GM18508 (cell line): ENCODE results near the gene HPSE2.
"Not testable (repeated sequence)": the region's sequence is repeated elsewhere in the genome, so short reads cannot be mapped to it uniquely, and the experiment has no call there.

Experiments
- ATAC-seq: cut with Tn5 transposase; IDR thresholded peaks from one replicate; pipeline ENCODE4 v1.9.1; 2021; ENCODE audit warnings: moderate number of reproducible peaks; ENCODE audit not compliant: insufficient read depth, unreplicated experiment

Gene HPSE2

DNA sequence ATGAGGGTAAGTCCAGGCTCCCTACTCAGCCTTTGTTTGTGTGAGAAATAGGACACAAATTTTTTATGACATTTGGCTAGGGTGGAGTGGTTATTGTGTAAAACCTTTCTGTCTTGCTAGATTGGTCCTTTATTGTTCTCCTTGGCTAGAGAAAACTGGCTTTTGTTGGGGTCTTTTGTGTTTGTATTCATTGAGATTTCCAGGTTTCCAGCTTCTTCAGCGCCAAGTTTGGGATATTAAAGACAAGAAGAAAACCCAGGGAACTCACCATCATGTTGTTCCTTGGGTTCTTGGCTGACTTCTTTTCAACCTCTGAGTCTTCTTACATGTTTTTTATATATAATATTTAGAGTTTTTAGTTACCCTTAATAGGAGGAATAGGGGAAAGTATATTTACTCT is 310.0 kb downstream of the HPSE2 start:
- no peak for ATAC-seq

DNA sequence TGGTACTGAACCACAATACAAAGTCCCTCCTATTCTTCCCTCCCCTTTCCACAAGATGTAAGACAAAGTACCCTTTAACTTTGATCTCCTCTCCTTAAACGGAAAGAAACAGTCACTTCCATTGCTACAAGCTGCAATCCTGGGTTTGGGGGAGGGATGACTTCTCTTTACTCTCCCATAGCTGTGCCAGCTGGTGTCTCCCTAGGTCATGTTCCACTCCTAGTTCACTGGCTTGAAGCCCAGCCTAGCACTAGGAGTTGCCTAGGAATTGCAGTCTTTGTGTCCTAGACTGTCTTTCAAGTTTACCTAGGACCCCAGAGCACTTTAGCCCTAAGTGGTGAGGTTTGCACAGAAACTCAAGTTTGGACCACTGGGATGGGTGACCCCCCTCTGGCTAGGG is 311.1 kb downstream of the HPSE2 start:
- ATAC-seq: no peak

DNA sequence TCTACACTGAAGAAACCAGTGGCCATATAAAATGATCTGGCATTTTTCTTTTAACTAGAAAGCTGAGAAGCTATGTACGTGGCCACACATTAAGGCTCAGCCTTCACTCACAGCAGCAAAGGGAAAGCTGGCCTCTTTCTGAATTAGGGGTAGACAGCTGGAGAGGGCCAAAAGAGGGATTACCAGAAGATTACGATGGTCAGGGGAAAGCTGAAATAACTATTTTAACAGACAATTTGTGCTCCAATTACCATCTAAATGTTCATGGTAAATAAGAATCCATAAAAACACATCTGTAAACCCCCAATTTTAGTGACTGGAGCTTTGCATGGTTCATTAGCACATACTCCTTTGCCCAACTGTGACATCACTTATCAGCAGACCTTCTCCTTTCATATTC is 314.3 kb downstream of the HPSE2 start:
- no peak for ATAC-seq

DNA sequence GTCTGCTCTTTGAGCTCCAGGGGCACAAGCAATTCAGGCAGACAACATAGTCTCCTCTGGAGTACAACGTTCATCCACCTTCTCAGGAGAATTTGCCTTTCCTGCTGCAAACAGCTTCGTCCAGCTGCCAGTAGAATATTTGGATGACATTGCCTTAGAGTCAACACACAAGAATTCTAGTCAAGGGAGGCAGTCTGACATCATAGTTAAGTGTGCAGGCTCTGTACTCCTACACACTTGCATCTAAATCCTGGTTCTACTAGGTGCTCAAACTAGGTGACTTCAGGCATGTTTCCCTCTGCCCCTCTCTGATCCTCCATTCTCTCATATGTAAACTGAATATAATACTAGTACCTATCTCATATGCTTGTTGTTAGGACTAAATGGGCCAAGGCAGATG is 314.8 kb downstream of the HPSE2 start:
- no peak for ATAC-seq

DNA sequence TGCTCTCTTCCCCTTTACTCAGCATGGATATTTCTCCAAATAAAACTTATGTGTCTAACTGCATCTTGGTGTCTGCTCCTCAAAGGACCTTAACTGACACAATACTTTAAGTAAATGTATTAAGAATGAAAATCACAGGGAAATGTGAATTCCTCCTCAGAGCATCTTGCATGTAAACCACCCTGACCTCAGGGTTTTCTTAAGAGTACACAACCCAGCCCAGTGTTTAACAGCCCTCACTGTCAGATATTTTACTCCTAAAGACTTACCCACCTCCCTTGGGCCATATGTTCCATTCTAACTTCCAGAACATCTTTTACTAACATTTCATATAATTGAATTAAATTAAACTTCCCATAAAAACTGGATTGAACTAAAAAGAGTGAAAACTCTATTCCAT is 315.3 kb downstream of the HPSE2 start:
- ATAC-seq: no peak

DNA sequence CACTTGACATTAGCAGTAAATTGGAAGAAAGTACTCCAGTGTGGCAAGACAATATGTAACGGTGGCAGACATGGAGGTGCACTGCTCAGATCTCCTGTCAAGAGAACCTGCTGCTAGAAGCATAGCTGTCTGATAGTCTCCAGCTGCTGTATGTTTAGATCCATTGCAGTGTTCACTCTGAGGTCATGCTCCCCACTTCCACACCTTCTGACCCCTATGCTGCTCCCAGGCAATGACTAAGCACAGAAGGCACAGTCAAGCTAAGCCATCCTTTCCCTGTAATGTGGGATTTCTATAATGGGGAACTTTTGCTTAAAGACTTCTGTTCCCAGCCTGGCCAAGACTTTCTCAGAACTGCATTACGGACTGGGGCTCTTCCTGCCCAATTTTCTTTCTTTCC is 315.8 kb downstream of the HPSE2 start:
- ATAC-seq: no peak

DNA sequence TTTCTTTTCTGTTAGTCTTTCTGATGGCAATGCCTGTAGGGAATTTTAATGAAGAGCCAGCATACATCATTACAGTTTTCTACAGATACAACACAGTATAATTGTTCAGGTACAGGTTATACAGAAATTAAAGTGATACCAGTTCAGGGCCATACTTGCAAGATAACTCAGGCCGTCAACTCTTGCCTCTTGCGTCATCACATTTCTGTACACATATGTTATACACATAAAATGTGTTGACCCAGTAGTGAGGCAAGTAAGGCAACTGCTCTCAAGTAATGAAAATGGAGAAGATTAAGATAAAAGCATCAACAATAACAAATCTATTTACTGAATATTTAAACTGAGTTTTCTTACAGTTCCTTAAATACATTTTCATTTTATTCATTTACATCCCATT is 317.8 kb downstream of the HPSE2 start:
- ATAC-seq: no peak

DNA sequence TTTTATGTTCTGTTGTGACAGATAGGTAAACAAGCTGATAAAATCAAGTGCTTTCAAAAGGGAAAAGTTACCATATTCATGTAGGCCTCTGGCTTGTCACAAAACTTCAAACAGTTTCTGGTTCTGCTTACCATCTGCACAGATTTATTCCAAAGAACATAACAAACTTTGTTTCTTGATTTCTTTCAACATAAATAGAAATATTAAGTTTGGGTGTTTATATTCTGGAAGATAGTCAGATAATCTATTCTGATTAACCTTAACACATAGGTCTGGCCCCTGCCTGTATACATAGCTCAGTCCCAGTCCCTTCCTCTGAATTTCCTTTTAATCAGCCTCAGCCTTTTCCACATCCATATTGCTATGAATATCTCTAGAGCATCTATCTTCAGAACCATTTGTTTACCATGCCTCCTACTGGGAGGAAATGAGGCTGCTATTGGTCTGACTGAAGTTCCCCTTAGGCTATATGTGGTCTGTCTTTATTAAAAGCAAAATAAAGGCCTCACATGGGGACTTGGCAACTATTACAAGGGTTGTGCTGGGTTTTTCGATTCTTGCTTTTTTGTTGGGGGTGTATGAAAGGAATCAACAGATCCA is 319.0 kb downstream of the HPSE2 start:
- ATAC-seq: no peak

DNA sequence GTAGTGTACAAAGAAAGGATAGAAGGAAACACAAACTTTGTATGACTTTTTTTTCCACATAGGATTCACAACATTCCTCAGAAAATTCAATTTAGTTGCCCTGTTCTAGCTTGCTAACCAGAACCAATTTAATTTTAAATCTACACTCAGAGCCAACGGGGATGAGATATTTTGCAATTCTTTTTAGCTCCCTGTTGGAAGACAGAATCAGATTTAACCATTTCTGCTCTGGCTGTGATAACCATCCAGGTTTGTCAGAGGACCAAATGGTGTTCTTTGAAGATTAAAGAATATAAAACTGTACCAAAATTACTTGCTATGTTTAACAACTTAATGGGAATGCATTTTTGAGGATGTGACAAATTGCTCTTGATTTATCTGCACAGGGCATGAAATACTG is 319.7 kb downstream of the HPSE2 start:
- ATAC-seq: no peak

DNA sequence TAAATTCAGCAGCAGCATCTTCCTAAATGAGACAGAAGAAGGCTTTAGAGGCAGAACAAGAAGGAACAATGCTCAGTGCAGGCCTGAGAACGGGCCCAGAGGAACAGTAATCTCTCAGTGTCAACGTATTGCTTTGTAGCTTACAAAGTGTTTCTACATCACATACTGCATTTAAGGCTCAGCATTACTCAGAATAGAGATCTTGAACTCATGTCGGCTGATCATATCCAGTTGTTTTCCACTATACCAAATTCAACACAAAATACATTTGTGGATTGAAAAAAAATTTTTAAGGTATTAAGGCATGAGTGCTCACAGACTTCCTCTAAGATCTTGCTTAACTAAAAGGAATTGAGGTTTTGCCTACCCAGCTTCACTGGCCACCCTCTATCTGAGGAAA is 325.1 kb downstream of the HPSE2 start:
- no peak for ATAC-seq

DNA sequence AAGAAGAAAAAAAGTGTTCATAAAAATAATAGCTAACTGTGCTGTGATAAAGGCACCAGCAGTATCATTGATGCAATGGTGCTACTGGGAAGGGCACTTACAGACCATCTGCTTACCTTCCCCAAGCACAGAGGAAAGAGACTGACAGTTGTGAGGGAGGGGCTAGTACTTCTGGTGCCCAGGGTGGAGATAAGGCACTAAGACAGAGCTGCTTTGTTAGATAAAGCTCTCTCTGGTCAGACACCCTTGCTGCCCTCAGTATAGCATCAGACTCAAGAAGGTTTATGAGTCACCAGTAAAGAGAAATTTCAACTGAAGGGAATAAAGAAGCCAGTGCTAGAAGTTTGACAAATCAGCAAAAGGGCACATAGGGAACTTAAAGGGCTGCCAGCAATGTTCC is 325.6 kb downstream of the HPSE2 start:
- no peak for ATAC-seq

DNA sequence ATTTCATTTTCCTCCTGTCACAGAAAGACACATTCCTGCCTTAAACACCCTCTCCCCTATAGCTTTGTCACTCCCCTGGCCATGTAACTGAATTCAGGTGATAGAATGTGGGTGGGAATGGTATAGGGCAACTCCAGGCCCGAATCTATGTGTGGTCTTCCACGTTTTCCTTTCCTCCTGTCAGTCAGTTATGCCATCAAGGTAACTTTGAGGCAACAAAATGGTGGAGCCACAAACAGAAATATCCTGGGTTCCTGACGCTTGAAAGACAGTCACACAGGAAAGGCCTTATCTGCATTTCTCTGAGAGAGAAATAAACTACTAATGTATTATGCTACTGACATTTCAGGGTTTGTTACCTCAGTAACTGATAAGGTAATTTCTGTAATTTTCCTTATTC is 326.8 kb downstream of the HPSE2 start:
- no peak for ATAC-seq

DNA sequence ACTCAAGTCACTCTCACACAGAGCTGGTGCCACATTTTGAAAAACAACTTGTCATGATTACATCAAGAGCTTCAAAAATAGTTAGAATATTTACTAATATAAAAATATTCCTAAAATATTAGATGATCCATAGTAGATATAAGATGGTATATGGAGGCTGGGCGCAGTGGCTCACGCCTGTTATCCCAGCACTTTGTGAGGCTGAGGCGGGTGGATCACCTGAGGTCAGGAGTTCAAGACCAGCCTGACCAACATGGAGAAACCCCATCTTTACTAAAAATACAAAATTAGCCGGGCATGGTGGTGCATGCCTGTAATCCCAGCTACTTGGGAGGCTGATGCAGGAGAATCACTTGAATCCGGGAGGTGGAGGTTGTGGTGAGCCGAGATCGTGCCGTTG is 327.4 kb downstream of the HPSE2 start:
- ATAC-seq: not testable (repeated sequence)

DNA sequence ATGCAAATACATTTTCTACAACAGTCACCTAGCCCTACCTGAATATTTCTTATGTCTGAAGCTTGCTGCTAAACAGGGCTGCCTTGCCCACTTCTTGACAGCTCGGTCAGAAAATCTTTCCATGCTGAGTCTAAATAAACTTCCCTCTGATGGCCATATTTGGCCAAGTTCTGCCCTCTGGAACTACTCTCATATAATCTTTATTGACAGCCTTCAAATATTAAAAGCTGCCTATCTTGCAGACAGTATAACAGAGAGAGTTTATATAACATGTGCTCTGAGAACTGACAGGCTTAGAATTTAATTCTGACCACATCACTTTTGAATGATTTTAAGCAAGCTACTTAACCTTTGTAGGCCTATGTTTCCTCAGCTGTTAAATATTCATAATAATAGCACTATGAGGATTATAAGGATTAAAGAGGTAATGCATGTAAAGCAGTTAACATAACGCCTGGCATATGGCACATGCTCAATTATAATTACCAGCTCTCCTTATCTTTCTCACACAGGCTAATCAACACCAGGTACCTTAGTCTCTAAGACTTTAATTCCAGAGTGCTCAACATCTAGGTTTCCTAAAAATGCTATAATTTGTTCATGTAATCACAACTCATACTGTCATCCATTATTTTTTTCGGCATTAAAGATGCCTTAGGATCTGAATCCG is 334.1 kb downstream of the HPSE2 start:
- no peak for ATAC-seq

DNA sequence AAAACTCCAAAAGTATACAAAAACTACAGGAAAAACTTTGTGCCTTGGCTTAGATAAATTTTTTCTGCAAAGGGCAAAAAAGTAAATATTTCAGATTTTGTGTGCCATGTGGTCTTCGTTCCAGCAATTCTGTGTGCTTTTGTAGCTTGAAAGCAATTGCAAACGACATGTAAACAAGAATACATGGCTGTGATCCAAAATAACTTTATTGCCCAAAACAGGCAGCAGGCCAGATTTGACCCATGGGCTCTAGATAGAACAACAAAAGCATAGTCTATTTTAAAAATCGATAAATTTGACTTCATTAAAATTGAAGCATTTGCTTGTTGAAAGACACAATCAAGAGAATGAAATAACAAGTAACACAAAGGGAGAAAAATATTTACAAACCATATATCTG is 336.6 kb downstream of the HPSE2 start:
- ATAC-seq: no peak

DNA sequence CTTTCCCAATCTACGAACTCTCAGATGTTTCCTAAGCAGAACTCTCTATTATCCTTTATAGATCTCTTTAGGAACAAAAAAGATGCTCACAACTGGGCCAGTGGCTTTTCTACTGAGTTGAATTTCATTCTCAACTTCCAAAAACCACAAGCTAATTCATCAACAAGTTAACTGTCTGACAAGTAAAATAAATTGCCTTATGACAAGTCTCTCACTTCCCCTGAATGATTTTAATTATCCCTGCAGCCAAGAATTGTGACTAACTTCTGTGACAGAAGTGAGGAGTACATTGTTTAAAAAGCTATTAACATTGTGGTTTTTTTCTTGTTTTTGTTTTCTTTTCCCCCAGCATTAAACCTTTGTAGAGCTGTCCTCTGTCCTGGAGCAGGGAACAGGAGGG is 343.1 kb downstream of the HPSE2 start:
- no peak for ATAC-seq

DNA sequence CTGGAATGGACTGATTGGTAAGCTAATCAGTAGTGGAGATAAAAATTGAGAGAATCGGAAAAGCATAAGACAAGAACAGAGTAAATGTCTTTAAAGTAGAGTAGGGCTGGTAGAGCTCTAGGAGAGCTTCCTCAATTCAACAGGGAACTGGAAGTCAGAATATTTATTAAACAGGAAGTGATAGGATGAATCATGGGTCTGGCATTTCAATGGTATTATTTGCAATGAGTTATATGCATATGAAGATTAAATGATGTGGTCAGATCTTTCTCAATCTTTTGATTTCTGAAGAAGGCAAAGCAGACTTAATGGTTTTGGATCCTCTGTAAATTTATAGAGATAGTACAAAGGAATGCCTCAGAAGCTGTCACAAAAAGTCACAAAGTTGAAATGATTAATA is 349.0 kb downstream of the HPSE2 start:
- no peak for ATAC-seq

DNA sequence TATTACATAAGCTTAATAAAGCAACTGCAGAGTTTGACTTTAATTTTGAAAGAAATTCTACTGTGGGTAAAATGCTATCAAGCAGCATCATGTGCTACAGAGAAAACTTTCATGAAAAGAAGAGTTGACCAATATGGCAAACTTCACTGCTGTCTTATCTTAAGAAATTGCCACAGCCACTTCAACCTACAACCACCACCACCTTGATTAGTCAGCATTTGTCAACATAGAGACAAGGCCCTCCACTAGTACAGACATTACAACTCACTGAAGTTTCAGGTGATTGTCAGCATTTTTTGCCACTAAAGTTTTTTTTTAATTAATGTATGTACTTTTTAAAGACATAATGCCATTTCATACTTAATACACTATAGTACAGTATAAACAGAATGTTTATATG is 350.3 kb downstream of the HPSE2 start:
- ATAC-seq: no peak

DNA sequence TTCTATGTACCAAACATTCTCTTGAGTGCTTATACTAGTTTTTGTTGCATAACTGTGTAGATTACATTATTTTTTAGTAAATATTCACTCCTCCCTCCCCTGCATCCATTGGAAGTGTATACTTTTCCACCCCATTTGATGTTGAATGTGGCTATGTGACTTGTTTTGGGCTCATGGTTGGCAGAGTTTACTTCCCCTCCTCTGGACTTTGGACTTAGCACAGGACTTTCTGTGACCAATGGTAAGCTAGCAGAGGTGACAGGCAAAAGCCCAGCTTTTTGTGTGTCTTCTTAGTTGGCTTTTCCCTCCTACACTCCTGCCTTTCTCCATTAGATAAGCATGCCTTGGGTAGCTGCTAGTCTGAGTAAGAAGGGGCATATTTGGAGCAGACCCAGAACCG is 353.9 kb downstream of the HPSE2 start:
- ATAC-seq: no peak

DNA sequence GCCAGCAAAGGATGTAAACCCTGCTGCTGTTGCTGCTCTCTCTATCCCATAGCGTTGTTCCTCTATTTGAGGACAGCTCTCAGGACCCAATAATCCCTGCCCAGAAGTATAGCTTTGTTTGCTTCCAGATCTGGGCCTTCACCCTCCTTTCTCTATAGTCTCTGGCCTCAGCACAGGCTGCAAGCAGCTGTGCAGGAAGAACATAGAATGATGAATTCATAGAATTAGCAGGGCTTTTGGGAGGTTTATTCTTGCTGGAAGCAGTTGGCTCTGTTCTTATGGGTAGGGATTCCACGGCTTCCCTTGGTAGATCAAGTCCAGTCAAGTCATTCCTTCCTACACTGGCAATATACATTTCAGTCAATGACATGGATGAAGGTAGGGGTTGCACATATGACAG is 354.7 kb downstream of the HPSE2 start:
- ATAC-seq: no peak

DNA sequence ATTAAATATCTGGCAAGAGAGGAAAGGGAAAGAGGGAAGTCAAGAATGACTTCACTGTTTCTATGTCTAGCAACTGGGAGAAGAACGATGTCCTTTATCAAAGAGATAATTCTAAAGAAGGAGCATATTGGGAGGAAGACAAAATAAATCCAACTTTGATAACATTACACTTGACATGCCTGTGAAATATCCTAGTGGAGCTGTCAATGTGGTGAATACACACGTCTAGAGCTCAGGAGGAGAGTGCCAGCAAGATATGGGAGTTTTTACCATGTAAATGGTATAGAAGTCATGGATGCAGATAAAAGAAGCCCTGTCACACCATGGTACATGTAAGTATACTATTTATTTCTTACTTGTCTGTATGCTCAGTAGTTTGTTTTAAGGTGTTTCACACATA is 356.7 kb downstream of the HPSE2 start:
- no peak for ATAC-seq

DNA sequence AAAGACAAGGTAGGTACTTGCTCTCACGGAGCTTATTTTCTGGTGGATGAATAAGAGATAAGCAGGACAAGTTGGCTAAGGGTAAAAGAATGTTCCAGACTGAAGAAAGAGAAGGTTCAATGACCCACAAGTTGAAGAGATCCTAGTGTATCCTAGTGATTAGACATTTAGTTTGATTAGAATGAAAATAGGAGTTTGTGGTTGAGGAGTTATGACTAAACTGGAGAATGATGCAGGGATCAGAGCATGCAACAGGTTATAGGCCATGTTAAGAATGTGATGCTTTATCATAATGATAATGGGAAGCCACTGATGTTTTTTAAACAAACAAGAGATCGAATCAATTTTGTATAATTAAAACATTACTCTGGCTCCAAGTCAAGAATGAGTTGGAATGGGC is 357.2 kb downstream of the HPSE2 start:
- ATAC-seq: no peak

DNA sequence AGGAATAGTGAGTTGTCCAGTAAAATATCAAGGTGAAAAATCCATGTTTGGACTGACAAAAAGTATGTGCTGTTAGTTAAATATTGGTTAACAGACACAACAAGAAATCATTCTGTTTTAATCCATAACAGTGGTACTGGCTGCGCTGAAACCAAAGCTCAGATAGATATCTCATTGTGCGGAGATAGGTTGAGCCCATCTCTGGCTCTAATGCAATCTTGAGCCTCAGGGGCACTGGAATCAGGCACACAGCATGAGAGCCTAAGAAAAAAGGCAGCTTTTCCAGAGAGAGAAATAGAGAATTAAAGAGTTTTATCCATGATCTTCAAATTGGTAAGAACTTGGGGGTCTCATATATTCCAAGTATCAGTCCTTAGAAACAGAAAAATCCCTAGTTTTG is 373.7 kb downstream of the HPSE2 start:
- no peak for ATAC-seq
